ENCODE results near the gene PTPRD. TPM values are rescaled to one million over a fixed set of nuclear protein-coding genes. Genes with fewer than 3 reads are reported as not detected.

Gene PTPRD
- total and polyA plus RNA-seq, 9 of the 15 experiments (the other 6 are each of a cell fraction or from before 2014, with no cell fraction given), result 0.11 TPM; not detected in 8

DNA sequence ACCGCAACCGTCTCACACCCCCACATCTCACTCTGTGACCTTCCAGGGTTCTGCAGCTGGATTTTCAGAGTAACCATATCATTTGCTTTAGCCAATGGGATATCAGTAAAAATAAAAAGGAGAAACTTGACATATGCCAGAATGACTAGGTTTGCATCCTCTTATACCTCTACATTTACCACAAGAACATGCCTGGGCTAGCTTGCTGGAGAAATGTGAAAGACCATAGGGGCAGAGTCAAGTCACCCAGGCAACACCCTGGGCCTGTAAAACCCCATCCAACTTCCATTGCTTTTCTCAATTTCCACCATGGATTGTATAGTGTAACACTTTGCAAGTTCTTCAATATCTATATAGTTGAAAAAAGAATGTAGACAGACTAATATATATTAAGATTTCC is 731.1 kb downstream of the PTPRD start:
- WGBS (ENCODE audit: insufficient coverage, low coverage, missing lambda C conversion rate), result 6% methylated on average over 2 of the region's 2 CpGs

More for the DNA sequence above, 731.1 kb downstream of the PTPRD start:
- CTCF ChIA-PET (ENCODE audit: low intra/inter-chr PET ratio), result no interaction called here
- no peak overlapping the region for H3K4me3 ChIP-seq
- no peak overlapping the region for H3K9ac ChIP-seq (ENCODE audit: insufficient read depth in 1 of 2, low read depth in 2 of 2, low read length in 2 of 2)
- H3K36me3 ChIP-seq (ENCODE audit: control insufficient read depth, insufficient read depth, low read length), result no peaks in the 10 kb centered on the region
- in situ Hi-C loops (cut with MboI), result no loop called here
- DNase-seq (ENCODE audit: extremely low read depth in 1 of 4, low spot score in 3 of 4), result no peak
- TF ChIP-seq GABPB2 (CRISPR knock-in tag; conservative IDR thresholded peaks at IDR 0.05) (no peak), POLR2A (conservative IDR thresholded peaks at IDR 0.05) (no peak), ZNF444 (CRISPR knock-in tag; IDR thresholded peaks at IDR 0.05) (no peak), RBM17 (IDR thresholded peaks at IDR 0.05; ENCODE audit: borderline replicate concordance, low read depth, low read length) (no peak), ZNF445 (CRISPR knock-in tag; IDR thresholded peaks at IDR 0.05; ENCODE audit: low read depth) (no peak), U2AF1 (optimal IDR thresholded peaks at IDR 0.05; ENCODE audit: low read depth, low read length) (no peak), SMAD3 (CRISPR knock-in tag; conservative IDR thresholded peaks at IDR 0.05) (no peak), RFX1 (IDR thresholded peaks at IDR 0.05) (no peak), NFYB (IDR thresholded peaks at IDR 0.05; ENCODE audit: extremely low read depth, insufficient read length) (no peak), CCNT2 (IDR thresholded peaks at IDR 0.05; ENCODE audit: borderline replicate concordance, extremely low read depth, insufficient read length, low read depth, low read length) (no peak), ZNF311 (CRISPR knock-in tag; IDR thresholded peaks at IDR 0.05) (no peak), ZC3H4 (CRISPR knock-in tag; IDR thresholded peaks at IDR 0.05; ENCODE audit: borderline replicate concordance) (no peak), ID3 (CRISPR knock-in tag; IDR thresholded peaks at IDR 0.05) (no peak), ID3 (tag; IDR thresholded peaks at IDR 0.05) (no peak), TARDBP (IDR thresholded peaks at IDR 0.05) (no peak), RAD51 (IDR thresholded peaks at IDR 0.05; ENCODE audit: borderline replicate concordance, low read depth) (no peak), ERF (CRISPR knock-in tag; IDR thresholded peaks at IDR 0.05) (no peak)
- TF ChIP-seq, protein P1, sequence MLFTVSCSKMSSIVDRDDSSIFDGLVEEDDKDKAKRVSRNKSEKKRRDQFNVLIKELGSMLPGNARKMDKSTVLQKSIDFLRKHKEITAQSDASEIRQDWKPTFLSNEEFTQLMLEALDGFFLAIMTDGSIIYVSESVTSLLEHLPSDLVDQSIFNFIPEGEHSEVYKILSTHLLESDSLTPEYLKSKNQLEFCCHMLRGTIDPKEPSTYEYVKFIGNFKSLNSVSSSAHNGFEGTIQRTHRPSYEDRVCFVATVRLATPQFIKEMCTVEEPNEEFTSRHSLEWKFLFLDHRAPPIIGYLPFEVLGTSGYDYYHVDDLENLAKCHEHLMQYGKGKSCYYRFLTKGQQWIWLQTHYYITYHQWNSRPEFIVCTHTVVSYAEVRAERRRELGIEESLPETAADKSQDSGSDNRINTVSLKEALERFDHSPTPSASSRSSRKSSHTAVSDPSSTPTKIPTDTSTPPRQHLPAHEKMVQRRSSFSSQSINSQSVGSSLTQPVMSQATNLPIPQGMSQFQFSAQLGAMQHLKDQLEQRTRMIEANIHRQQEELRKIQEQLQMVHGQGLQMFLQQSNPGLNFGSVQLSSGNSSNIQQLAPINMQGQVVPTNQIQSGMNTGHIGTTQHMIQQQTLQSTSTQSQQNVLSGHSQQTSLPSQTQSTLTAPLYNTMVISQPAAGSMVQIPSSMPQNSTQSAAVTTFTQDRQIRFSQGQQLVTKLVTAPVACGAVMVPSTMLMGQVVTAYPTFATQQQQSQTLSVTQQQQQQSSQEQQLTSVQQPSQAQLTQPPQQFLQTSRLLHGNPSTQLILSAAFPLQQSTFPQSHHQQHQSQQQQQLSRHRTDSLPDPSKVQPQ (CRISPR knock-in tag; IDR thresholded peaks at IDR 0.05; ENCODE audit: borderline replicate concordance), result no peak
- TF ChIP-seq, protein P2, sequence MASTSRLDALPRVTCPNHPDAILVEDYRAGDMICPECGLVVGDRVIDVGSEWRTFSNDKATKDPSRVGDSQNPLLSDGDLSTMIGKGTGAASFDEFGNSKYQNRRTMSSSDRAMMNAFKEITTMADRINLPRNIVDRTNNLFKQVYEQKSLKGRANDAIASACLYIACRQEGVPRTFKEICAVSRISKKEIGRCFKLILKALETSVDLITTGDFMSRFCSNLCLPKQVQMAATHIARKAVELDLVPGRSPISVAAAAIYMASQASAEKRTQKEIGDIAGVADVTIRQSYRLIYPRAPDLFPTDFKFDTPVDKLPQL (IDR thresholded peaks at IDR 0.05; ENCODE audit: extremely low read depth, insufficient read length), result no peak
- intact Hi-C loops (cut with micrococcal nuclease), result no loop called here
- H3K79me2 ChIP-seq (ENCODE audit: control insufficient read depth, insufficient read depth, low read length), result no peaks in the 10 kb centered on the region
- no peaks in the 10 kb centered on the region for H3K4me1 ChIP-seq (replicated peaks in 1 of 2; ENCODE audit: control insufficient read depth in 2 of 2, insufficient read depth in 2 of 2, low read length in 2 of 2)
- H3K9me1 ChIP-seq (ENCODE audit: control insufficient read depth, insufficient read depth, low read length), result no peaks in the 10 kb centered on the region
- no peak for ATAC-seq
- BruUV-seq (replicated peaks), result no TSS peak
- FAIRE-seq, result no peak
- H3K27me3 ChIP-seq (ENCODE audit: control insufficient read depth in 2 of 2, insufficient read depth in 2 of 2, low read length in 2 of 2), result no peaks in the 10 kb centered on the region
- H2AFZ ChIP-seq (ENCODE audit: low read depth, low read length), result no peak overlapping the region
- POLR2A ChIA-PET, result no interaction called here
- no peaks in the 10 kb centered on the region for H4K20me1 ChIP-seq (replicated peaks; ENCODE audit: control insufficient read depth, insufficient read depth, low read length)
- no peaks in the 10 kb centered on the region for H3K9me3 ChIP-seq (replicated peaks; ENCODE audit: control insufficient read depth, insufficient read depth, low read depth, low read length)
- no peak overlapping the region for H3K4me2 ChIP-seq (ENCODE audit: insufficient read depth, low read length)
- H3K27ac ChIP-seq (ENCODE audit: extremely low read depth, low read depth, low read length), result no peak overlapping the region
